Glutamatergic neuron (in vitro differentiated cells): Measurements from ENCODE around the gene CLSTN2. TPM values are rescaled to one million over a fixed set of nuclear protein-coding genes. Genes with fewer than 3 reads are reported as not detected.
A peak's percentile ranks its signal among the peaks of the same experiment; 100 is the strongest.

Experiments
- DNase-seq: peaks from one replicate; pipeline ENCODE4 v3.0.0; 2022
- H3K27ac Mint-ChIP-seq: one replicate; pipeline ENCODE4 v1.8.0; 2020; ENCODE audit warnings: mild to moderate bottlenecking, mixed read lengths, inconsistent platforms; ENCODE audit not compliant: unreplicated experiment
- H3K27me3 Mint-ChIP-seq: one replicate; pipeline ENCODE4 v1.8.0; 2020; ENCODE audit warnings: mild to moderate bottlenecking, moderate library complexity, mixed read lengths, inconsistent platforms; ENCODE audit not compliant: unreplicated experiment
- H3K36me3 Mint-ChIP-seq: one replicate; pipeline ENCODE4 v1.8.0; 2020; ENCODE audit warnings: mild to moderate bottlenecking, mixed read lengths, inconsistent platforms; ENCODE audit not compliant: unreplicated experiment
- H3K4me1 Mint-ChIP-seq: one replicate; pipeline ENCODE4 v1.8.0; 2020; ENCODE audit warnings: mild to moderate bottlenecking, low read depth, mixed read lengths, inconsistent platforms; ENCODE audit not compliant: unreplicated experiment
- H3K4me3 Mint-ChIP-seq: one replicate; pipeline ENCODE4 v1.8.0; 2020; ENCODE audit warnings: mild to moderate bottlenecking, mixed read lengths, inconsistent platforms; ENCODE audit not compliant: unreplicated experiment
- H3K9me3 Mint-ChIP-seq: one replicate; pipeline ENCODE4 v1.8.0; 2020; ENCODE audit warnings: mild to moderate bottlenecking, moderate library complexity, mixed read lengths, inconsistent platforms; ENCODE audit not compliant: unreplicated experiment
- CTCF ChIP-seq: fragments of 200-600 bp; sonication (generic); IDR thresholded peaks from one replicate; pipeline ENCODE4 v1.5.0; 2021; ENCODE audit not compliant: partially characterized antibody, unreplicated experiment
- total RNA-seq: library from RNA; stranded (reverse); fragmentation: NEBNext Ultra II Directional; extraction: Animal tissue kit (Norgen Biotek cat#: 25700); gene quantifications from one replicate; pipeline ENCODE4 v1.2.1, GENCODE V29; 2021; ENCODE audit not compliant: unreplicated experiment

CLSTN2 gene
- total RNA-seq, 1 donor from 2014 or later, result 3.1 TPM

- H3K27me3 Mint-ChIP-seq, result peaks cover 7% of the 10 kb centered on the region
- H3K4me1 Mint-ChIP-seq, result peaks cover 7% of the 10 kb centered on the region
- H3K4me3 Mint-ChIP-seq, result peak overlapping the region; percentile 89
- no peaks in the 10 kb centered on the region for H3K36me3 Mint-ChIP-seq
- no peak overlapping the region for H3K27ac Mint-ChIP-seq
- peak; percentile 85 for DNase-seq
- no peak for TF ChIP-seq CTCF
- H3K9me3 Mint-ChIP-seq, result peaks cover 3% of the 10 kb centered on the region
Measured at GRCh38 chr3:139934613-139935015, 371 bp upstream of the CLSTN2 start.

GRCh38 chr3:139935866-139936817, 1.2 kb downstream of the CLSTN2 start:
- H3K27me3 Mint-ChIP-seq, result peaks cover 10% of the 10 kb centered on the region

GRCh38 chr3:139937674-139938279, 2.8 kb downstream of the CLSTN2 start:
- H3K36me3 Mint-ChIP-seq, result no peaks in the 10 kb centered on the region
- peaks cover 3% of the 10 kb centered on the region for H3K9me3 Mint-ChIP-seq
- peaks cover 7% of the 10 kb centered on the region for H3K4me1 Mint-ChIP-seq
- H3K4me3 Mint-ChIP-seq, result no peak overlapping the region
- no peak overlapping the region for H3K27ac Mint-ChIP-seq
- TF ChIP-seq CTCF, result peak; percentile 80
- peak; percentile 56 for DNase-seq
- peaks cover 10% of the 10 kb centered on the region for H3K27me3 Mint-ChIP-seq

More at GRCh38 chr3:139935866-139936817, 1.2 kb downstream of the CLSTN2 start:
- peak overlapping the region; percentile 87 for H3K4me3 Mint-ChIP-seq
- no peak overlapping the region for H3K27ac Mint-ChIP-seq
- H3K36me3 Mint-ChIP-seq, result no peaks in the 10 kb centered on the region
- H3K4me1 Mint-ChIP-seq, result peaks cover 7% of the 10 kb centered on the region
- H3K9me3 Mint-ChIP-seq, result peaks cover 3% of the 10 kb centered on the region
- no peak for TF ChIP-seq CTCF
- DNase-seq, result peak; percentile 57

GRCh38 chr3:139939681-139940190, 4.8 kb downstream of the CLSTN2 start:
- Mint-ChIP-seq H3K27ac (no peak overlapping the region), H3K27me3 (peaks cover 4% of the 10 kb centered on the region), H3K4me1 (peaks cover 6% of the 10 kb centered on the region), H3K4me3 (no peak overlapping the region), H3K36me3 (no peaks in the 10 kb centered on the region), H3K9me3 (no peaks in the 10 kb centered on the region)
- TF ChIP-seq CTCF, result no peak
- DNase-seq, result no peak
